Anterior cingulate cortex (tissue), 58 donors: Measurements from ENCODE around the gene BTNL8.

Experiments used
- DNase-seq, 58 donors: peaks; one replicate each; lab custom pipeline; 2025; lab: John Stamatoyannopoulos, UW

Gene BTNL8

GRCh38 chr5:180950291-180950949 is 51.5 kb downstream of the BTNL8 start:
- no peak for DNase-seq

- DNase-seq: peak in 3 of 58 donors; percentile 3 to 18 (median 4)
Measured at GRCh38 chr5:180959661-180960060, 60.7 kb downstream of the BTNL8 start.

GRCh38 chr5:180960209-180960608 is 61.2 kb downstream of the BTNL8 start:
- no peak for DNase-seq

GRCh38 chr5:180969406-180969805 is 70.4 kb downstream of the BTNL8 start:
- DNase-seq: no peak

GRCh38 chr5:180970336-180970735 is 71.4 kb downstream of the BTNL8 start:
- DNase-seq: no peak

- no peak for DNase-seq
Measured at GRCh38 chr5:180970875-180971274, 71.9 kb downstream of the BTNL8 start.

- DNase-seq: no peak
Measured at GRCh38 chr5:180974612-180975315, 75.8 kb downstream of the BTNL8 start.

- DNase-seq: no peak
Measured at GRCh38 chr5:180975338-180975737, 76.4 kb downstream of the BTNL8 start.

GRCh38 chr5:180976518-180976917 is 77.6 kb downstream of the BTNL8 start:
- DNase-seq: no peak

GRCh38 chr5:180977852-180978251 is 78.9 kb downstream of the BTNL8 start:
- no peak for DNase-seq

GRCh38 chr5:180982008-180982741 is 83.2 kb downstream of the BTNL8 start:
- DNase-seq: no peak

GRCh38 chr5:180988016-180988415 is 89.1 kb downstream of the BTNL8 start:
- no peak for DNase-seq

GRCh38 chr5:180988592-180988991 is 89.6 kb downstream of the BTNL8 start, which contains the start of gene BTNL3:
TSS of gene BTNL3 (plus strand) at chr5:180988846. CDS start at chr5:180989029, 183 bp downstream.
- no peak for DNase-seq

GRCh38 chr5:180990086-180990881 is 91.3 kb downstream of the BTNL8 start:
- no peak for DNase-seq

GRCh38 chr5:180990882-180991242 is 91.9 kb downstream of the BTNL8 start:
- DNase-seq: no peak
